HepG2 (cell line): ENCODE measurements around the gene KCNK15. TPM values are rescaled to one million over a fixed set of nuclear protein-coding genes. Genes with fewer than 3 reads are reported as not detected.

Source experiments
- FOXK1 ChIP-seq: sonication (generic); formaldehyde crosslinking; IDR thresholded peaks from 2 replicates; pipeline ENCODE4 v1.4.0; 2020; ENCODE audit warnings: low read depth, missing genetic modification reagents, borderline replicate concordance
- HES4 ChIP-seq: sonication (generic); formaldehyde crosslinking; IDR thresholded peaks from 2 replicates; pipeline ENCODE4 v1.9.0; 2021; ENCODE audit warnings: mild to moderate bottlenecking, missing genetic modification reagents, borderline replicate concordance
- HNRNPK ChIP-seq: fragments of 200-400 bp; formaldehyde crosslinking; IDR thresholded peaks from 2 replicates; pipeline ENCODE4 v1.6.1; 2018; ENCODE audit warnings: low read length, low read depth, moderate library complexity, mild to moderate bottlenecking; ENCODE audit not compliant: poor library complexity, severe bottlenecking
- JUN ChIP-seq: sonication (generic); formaldehyde crosslinking; IDR thresholded peaks from 2 replicates; pipeline ENCODE4 v1.4.0; 2020; ENCODE audit warnings: mild to moderate bottlenecking, missing genetic modification reagents
- MIER2 ChIP-seq: IDR thresholded peaks from 2 replicates; pipeline ENCODE4 v1.6.1; 2016; ENCODE audit warnings: missing biosample characterization, missing genetic modification reagents
- RFX5 ChIP-seq: IDR thresholded peaks from 2 replicates; pipeline ENCODE4 v1.6.1; 2011; ENCODE audit warnings: low read depth, low read length, improper control_type of control experiment
- SMC3 ChIP-seq: IDR thresholded peaks from 2 replicates; pipeline ENCODE4 v1.6.1; 2011; ENCODE audit warnings: low read length, improper control_type of control experiment
- SNAPC2 ChIP-seq: sonication (generic); formaldehyde crosslinking; IDR thresholded peaks from 2 replicates; pipeline ENCODE4 v1.8.1; 2022; ENCODE audit warnings: mild to moderate bottlenecking, missing genetic modification reagents
- TAF15 ChIP-seq: fragments of 200-400 bp; formaldehyde crosslinking; IDR thresholded peaks from one replicate; pipeline ENCODE4 v1.6.1; 2018; ENCODE audit warnings: mild to moderate bottlenecking, low read depth, low read length; ENCODE audit not compliant: poor library complexity, severe bottlenecking
- ZNF143 ChIP-seq: sonication (generic); formaldehyde crosslinking; IDR thresholded peaks from 2 replicates; pipeline ENCODE4 v1.4.0; 2020; ENCODE audit warnings: missing genetic modification reagents
- ZNF17 ChIP-seq: sonication (generic); formaldehyde crosslinking; IDR thresholded peaks from 2 replicates; pipeline ENCODE4 v1.5.0; 2020; ENCODE audit warnings: mild to moderate bottlenecking, missing genetic modification reagents
- ZNF230 ChIP-seq: sonication (generic); formaldehyde crosslinking; IDR thresholded peaks from 2 replicates; pipeline ENCODE4 v1.4.0; 2020; ENCODE audit warnings: mild to moderate bottlenecking, missing genetic modification reagents
- ZNF382 ChIP-seq: sonication (generic); formaldehyde crosslinking; IDR thresholded peaks from 2 replicates; pipeline ENCODE4 v1.5.0; 2020; ENCODE audit warnings: missing genetic modification reagents, mild to moderate bottlenecking, borderline replicate concordance
- ZNF430 ChIP-seq: sonication (generic); formaldehyde crosslinking; IDR thresholded peaks from 2 replicates; pipeline ENCODE4 v1.9.0; 2021; ENCODE audit warnings: mild to moderate bottlenecking, missing genetic modification reagents
- ZNF496 ChIP-seq: sonication (generic); formaldehyde crosslinking; IDR thresholded peaks from 2 replicates; pipeline ENCODE4 v1.8.1; 2023; ENCODE audit warnings: mild to moderate bottlenecking, moderate library complexity, missing genetic modification reagents; ENCODE audit not compliant: insufficient replicate concordance
- polyA plus RNA-seq, 8 experiments: library from polyadenylated mRNA; depleted of rRNA in 3 of 8; stranded (reverse) in 7 of 8; unstranded in 1 of 8; fragments of >200 nt; fragmentation: Illumina TruSeq in 4 of 8; extraction: Trizol in 4 of 8; gene quantifications; 2 replicates each; pipeline versions ENCODE4 v1.2.1 to v1.2.3, GENCODE V29; 2011 to 2016; ENCODE audit warnings: low read depth in 4 of 8, missing spikeins in 1 of 8, mixed read lengths in 1 of 8; ENCODE audit not compliant: insufficient read depth in 1 of 8
- total RNA-seq, 5 experiments: library from RNA; depleted of rRNA; stranded (reverse); fragments of >200 nt; fragmentation: Illumina TruSeq; extraction: Trizol; gene quantifications; 2 replicates each; pipeline ENCODE4 v1.2.3, GENCODE V29; 2016; ENCODE audit warnings: low read depth in 1 of 5
- TF ChIP-seq, protein P1 (sequence below): sonication (generic); formaldehyde crosslinking; conservative IDR thresholded peaks from 2 replicates; pipeline ENCODE4 v1.8.1; 2023; ENCODE audit warnings: missing genetic modification reagents
- TF ChIP-seq, protein P2 (sequence below): sonication (generic); formaldehyde crosslinking; IDR thresholded peaks from 2 replicates; pipeline ENCODE4 v1.4.0; 2020; ENCODE audit warnings: missing genetic modification reagents, borderline replicate concordance
- TF ChIP-seq, protein P3 (sequence below): sonication (generic); formaldehyde crosslinking; IDR thresholded peaks from 2 replicates; pipeline ENCODE4 v1.4.0; 2020; ENCODE audit warnings: missing genetic modification reagents
- TF ChIP-seq, protein P4 (sequence below): sonication (generic); formaldehyde crosslinking; IDR thresholded peaks from 2 replicates; pipeline ENCODE4 v1.4.0; 2020; ENCODE audit warnings: mild to moderate bottlenecking, missing genetic modification reagents
- TF ChIP-seq, protein P5 (sequence below): sonication (generic); formaldehyde crosslinking; conservative IDR thresholded peaks from 2 replicates; pipeline ENCODE4 v1.4.0; 2020; ENCODE audit warnings: missing genetic modification reagents

KCNK15 gene
- total and polyA plus RNA-seq, 2 of the 13 experiments (the other 11 are each of a cell fraction or from before 2014, with no cell fraction given): 0.03 TPM; not detected in 1

DNA sequence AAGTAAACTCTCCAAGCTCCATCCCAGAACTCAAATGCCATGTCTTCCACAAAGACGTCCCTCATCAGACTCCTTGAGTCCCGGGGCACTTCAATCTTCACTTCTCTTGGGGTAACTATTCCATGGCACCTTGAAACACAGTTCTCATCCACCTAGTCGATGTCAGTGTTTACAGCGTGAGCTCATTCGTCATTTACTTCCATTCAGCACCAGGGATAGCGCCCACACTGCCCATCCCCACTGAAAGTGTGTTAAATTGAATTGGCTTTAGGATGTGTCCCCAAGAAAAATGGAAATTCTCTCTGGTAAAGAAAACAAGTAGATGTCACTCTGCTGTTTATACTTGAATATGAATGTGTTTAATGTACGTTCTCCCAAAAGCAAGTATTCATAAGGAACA is 31.3 kb downstream of the KCNK15 start (continued):
- TF ChIP-seq ZNF17 (CRISPR knock-in tag): no peak
- TF ChIP-seq MIER2 (CRISPR knock-in tag): peak; percentile 99
- TF ChIP-seq ZNF230 (CRISPR knock-in tag): 0 out of 2 replicates have a peak, but pooled peaks have one; percentile 37
- TF ChIP-seq, protein P1, sequence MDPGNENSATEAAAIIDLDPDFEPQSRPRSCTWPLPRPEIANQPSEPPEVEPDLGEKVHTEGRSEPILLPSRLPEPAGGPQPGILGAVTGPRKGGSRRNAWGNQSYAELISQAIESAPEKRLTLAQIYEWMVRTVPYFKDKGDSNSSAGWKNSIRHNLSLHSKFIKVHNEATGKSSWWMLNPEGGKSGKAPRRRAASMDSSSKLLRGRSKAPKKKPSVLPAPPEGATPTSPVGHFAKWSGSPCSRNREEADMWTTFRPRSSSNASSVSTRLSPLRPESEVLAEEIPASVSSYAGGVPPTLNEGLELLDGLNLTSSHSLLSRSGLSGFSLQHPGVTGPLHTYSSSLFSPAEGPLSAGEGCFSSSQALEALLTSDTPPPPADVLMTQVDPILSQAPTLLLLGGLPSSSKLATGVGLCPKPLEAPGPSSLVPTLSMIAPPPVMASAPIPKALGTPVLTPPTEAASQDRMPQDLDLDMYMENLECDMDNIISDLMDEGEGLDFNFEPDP (CRISPR knock-in tag): no peak
- no peak for TF ChIP-seq HES4 (CRISPR knock-in tag)
- TF ChIP-seq, protein P2, sequence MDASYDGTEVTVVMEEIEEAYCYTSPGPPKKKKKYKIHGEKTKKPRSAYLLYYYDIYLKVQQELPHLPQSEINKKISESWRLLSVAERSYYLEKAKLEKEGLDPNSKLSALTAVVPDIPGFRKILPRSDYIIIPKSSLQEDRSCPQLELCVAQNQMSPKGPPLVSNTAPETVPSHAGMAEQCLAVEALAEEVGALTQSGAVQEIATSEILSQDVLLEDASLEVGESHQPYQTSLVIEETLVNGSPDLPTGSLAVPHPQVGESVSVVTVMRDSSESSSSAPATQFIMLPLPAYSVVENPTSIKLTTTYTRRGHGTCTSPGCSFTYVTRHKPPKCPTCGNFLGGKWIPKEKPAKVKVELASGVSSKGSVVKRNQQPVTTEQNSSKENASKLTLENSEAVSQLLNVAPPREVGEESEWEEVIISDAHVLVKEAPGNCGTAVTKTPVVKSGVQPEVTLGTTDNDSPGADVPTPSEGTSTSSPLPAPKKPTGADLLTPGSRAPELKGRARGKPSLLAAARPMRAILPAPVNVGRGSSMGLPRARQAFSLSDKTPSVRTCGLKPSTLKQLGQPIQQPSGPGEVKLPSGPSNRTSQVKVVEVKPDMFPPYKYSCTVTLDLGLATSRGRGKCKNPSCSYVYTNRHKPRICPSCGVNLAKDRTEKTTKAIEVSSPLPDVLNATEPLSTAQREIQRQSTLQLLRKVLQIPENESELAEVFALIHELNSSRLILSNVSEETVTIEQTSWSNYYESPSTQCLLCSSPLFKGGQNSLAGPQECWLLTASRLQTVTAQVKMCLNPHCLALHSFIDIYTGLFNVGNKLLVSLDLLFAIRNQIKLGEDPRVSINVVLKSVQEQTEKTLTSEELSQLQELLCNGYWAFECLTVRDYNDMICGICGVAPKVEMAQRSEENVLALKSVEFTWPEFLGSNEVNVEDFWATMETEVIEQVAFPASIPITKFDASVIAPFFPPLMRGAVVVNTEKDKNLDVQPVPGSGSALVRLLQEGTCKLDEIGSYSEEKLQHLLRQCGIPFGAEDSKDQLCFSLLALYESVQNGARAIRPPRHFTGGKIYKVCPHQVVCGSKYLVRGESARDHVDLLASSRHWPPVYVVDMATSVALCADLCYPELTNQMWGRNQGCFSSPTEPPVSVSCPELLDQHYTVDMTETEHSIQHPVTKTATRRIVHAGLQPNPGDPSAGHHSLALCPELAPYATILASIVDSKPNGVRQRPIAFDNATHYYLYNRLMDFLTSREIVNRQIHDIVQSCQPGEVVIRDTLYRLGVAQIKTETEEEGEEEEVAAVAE (CRISPR knock-in tag): peak; percentile 66; the same call in 1 of the 2 replicates
- no peak for TF ChIP-seq TAF15
- TF ChIP-seq, protein P3, sequence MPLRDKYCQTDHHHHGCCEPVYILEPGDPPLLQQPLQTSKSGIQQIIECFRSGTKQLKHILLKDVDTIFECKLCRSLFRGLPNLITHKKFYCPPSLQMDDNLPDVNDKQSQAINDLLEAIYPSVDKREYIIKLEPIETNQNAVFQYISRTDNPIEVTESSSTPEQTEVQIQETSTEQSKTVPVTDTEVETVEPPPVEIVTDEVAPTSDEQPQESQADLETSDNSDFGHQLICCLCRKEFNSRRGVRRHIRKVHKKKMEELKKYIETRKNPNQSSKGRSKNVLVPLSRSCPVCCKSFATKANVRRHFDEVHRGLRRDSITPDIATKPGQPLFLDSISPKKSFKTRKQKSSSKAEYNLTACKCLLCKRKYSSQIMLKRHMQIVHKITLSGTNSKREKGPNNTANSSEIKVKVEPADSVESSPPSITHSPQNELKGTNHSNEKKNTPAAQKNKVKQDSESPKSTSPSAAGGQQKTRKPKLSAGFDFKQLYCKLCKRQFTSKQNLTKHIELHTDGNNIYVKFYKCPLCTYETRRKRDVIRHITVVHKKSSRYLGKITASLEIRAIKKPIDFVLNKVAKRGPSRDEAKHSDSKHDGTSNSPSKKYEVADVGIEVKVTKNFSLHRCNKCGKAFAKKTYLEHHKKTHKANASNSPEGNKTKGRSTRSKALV (CRISPR knock-in tag): peak; percentile 37; the same call in 1 of the 2 replicates
- TF ChIP-seq JUN: no peak
- TF ChIP-seq, protein P4, sequence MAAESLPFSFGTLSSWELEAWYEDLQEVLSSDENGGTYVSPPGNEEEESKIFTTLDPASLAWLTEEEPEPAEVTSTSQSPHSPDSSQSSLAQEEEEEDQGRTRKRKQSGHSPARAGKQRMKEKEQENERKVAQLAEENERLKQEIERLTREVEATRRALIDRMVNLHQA (CRISPR knock-in tag): no peak
- TF ChIP-seq SNAPC2 (CRISPR knock-in tag): 0 out of 2 replicates have a peak, but pooled peaks have one; percentile 51
- no peak for TF ChIP-seq ZNF143 (CRISPR knock-in tag)
- no peak for TF ChIP-seq SMC3
- no peak for TF ChIP-seq ZNF496 (CRISPR knock-in tag)
- TF ChIP-seq FOXK1 (CRISPR knock-in tag): peak; percentile 72; the same call in 1 of the 2 replicates
- no peak for TF ChIP-seq HNRNPK
- no peak for TF ChIP-seq RFX5
- TF ChIP-seq ZNF430 (CRISPR knock-in tag): peak; percentile 59; the same call in 1 of the 2 replicates
- TF ChIP-seq, protein P5, sequence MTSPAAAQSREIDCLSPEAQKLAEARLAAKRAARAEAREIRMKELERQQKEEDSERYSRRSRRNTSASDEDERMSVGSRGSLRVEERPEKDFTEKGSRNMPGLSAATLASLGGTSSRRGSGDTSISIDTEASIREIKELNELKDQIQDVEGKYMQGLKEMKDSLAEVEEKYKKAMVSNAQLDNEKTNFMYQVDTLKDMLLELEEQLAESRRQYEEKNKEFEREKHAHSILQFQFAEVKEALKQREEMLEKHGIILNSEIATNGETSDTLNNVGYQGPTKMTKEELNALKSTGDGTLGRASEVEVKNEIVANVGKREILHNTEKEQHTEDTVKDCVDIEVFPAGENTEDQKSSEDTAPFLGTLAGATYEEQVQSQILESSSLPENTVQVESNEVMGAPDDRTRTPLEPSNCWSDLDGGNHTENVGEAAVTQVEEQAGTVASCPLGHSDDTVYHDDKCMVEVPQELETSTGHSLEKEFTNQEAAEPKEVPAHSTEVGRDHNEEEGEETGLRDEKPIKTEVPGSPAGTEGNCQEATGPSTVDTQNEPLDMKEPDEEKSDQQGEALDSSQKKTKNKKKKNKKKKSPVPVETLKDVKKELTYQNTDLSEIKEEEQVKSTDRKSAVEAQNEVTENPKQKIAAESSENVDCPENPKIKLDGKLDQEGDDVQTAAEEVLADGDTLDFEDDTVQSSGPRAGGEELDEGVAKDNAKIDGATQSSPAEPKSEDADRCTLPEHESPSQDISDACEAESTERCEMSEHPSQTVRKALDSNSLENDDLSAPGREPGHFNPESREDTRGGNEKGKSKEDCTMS (CRISPR knock-in tag): 0 out of 2 replicates have a peak, but pooled peaks have one; percentile 91
- no peak for TF ChIP-seq ZNF382 (CRISPR knock-in tag)
